H9 (cell line): Measurements from ENCODE around the gene CYTH4. TPM values are rescaled to one million over a fixed set of nuclear protein-coding genes. Genes with fewer than 3 reads are reported as not detected.

Source experiments
- DNase-seq: peaks from one replicate; pipeline ENCODE4 v3.0.0-alpha.2; 2017
- H2AFZ ChIP-seq: one replicate; pipeline ENCODE4 v1.6.1; 2013; ENCODE audit warnings: mild to moderate bottlenecking, low read length, control low read depth, moderate library complexity
- H2AK5ac ChIP-seq: 2 replicates; pipeline ENCODE4 v1.6.1; 2013; ENCODE audit warnings: low read length, control low read depth, mixed read lengths; ENCODE audit not compliant: insufficient read length
- H2BK120ac ChIP-seq: one replicate; pipeline ENCODE4 v1.6.1; 2013; ENCODE audit warnings: low read depth, mild to moderate bottlenecking, low read length, control low read depth, inconsistent platforms; ENCODE audit not compliant: poor library complexity, severe bottlenecking
- H2BK12ac ChIP-seq: 2 replicates; pipeline ENCODE4 v1.6.1; 2013; ENCODE audit warnings: low read length, control low read depth, mixed read lengths, low read depth; ENCODE audit not compliant: insufficient read length
- H2BK15ac ChIP-seq: 2 replicates; pipeline ENCODE4 v1.6.1; 2013; ENCODE audit warnings: low read depth, low read length, control low read depth
- H2BK20ac ChIP-seq: one replicate; pipeline ENCODE4 v1.6.1; 2013; ENCODE audit warnings: low read depth, mild to moderate bottlenecking, low read length, control low read depth, inconsistent platforms; ENCODE audit not compliant: poor library complexity, severe bottlenecking
- H2BK5ac ChIP-seq: 2 replicates; pipeline ENCODE4 v1.6.1; 2013; ENCODE audit warnings: low read length, control low read depth, mixed read lengths; ENCODE audit not compliant: insufficient read length
- H3K14ac ChIP-seq: 2 replicates; pipeline ENCODE4 v1.6.1; 2013; ENCODE audit warnings: low read length, control low read depth; ENCODE audit not compliant: insufficient read depth
- H3K18ac ChIP-seq: 2 replicates; pipeline ENCODE4 v1.6.1; 2013; ENCODE audit warnings: low read depth, mild to moderate bottlenecking, mixed read lengths, low read length, control low read depth; ENCODE audit not compliant: insufficient read length
- H3K23ac ChIP-seq: 2 replicates; pipeline ENCODE4 v1.6.1; 2013; ENCODE audit warnings: low read length, control low read depth, mixed read lengths, low read depth; ENCODE audit not compliant: insufficient read length
- H3K23me2 ChIP-seq: 2 replicates; pipeline ENCODE4 v1.6.1; 2013; ENCODE audit warnings: low read depth, mild to moderate bottlenecking, mixed read lengths, low read length, control low read depth; ENCODE audit not compliant: insufficient read length, poor library complexity, severe bottlenecking
- H3K27ac ChIP-seq: 2 replicates; pipeline ENCODE4 v1.5.1; 2013; ENCODE audit warnings: low read length, control low read depth, mixed read lengths, low read depth; ENCODE audit not compliant: insufficient read length
- H3K27me3 ChIP-seq: 2 replicates; pipeline ENCODE4 v1.6.1; 2013; ENCODE audit warnings: low read length, control low read depth, inconsistent platforms; ENCODE audit not compliant: insufficient read depth
- H3K4ac ChIP-seq: 2 replicates; pipeline ENCODE4 v1.6.1; 2013; ENCODE audit warnings: low read depth, mild to moderate bottlenecking, control low read depth, inconsistent platforms, low read length, moderate library complexity
- H3K4me1 ChIP-seq: 2 replicates; pipeline ENCODE4 v1.6.1; 2013; ENCODE audit warnings: low read length, control low read depth, inconsistent platforms; ENCODE audit not compliant: insufficient read depth
- H3K4me2 ChIP-seq: 2 replicates; pipeline ENCODE4 v1.6.1; 2013; ENCODE audit warnings: low read length, control low read depth, mixed read lengths; ENCODE audit not compliant: insufficient read length, insufficient read depth
- H3K56ac ChIP-seq: 2 replicates; pipeline ENCODE4 v1.6.1; 2013; ENCODE audit warnings: low read depth, mild to moderate bottlenecking, mixed read lengths, low read length, control low read depth; ENCODE audit not compliant: insufficient read length
- H3K79me1 ChIP-seq: 2 replicates; pipeline ENCODE4 v1.6.1; 2013; ENCODE audit warnings: low read depth, mild to moderate bottlenecking, moderate library complexity, low read length, control low read depth, inconsistent platforms; ENCODE audit not compliant: insufficient read depth, poor library complexity, severe bottlenecking
- H3K79me2 ChIP-seq: 2 replicates; pipeline ENCODE4 v1.6.1; 2013; ENCODE audit warnings: low read length, control low read depth, inconsistent platforms; ENCODE audit not compliant: insufficient read depth
- H3K9ac ChIP-seq: 2 replicates; pipeline ENCODE4 v1.6.1; 2013; ENCODE audit warnings: low read length, control low read depth, mixed read lengths; ENCODE audit not compliant: insufficient read length; ENCODE audit errors: extremely low read depth
- H3K9me3 ChIP-seq: one replicate; pipeline ENCODE4 v1.6.1; 2013; ENCODE audit warnings: low read depth, low read length, inconsistent platforms; ENCODE audit not compliant: control insufficient read depth
- H3T11ph ChIP-seq: one replicate; pipeline ENCODE4 v1.6.1; 2013; ENCODE audit warnings: mild to moderate bottlenecking, low read length, control low read depth, inconsistent platforms
- H4K20me1 ChIP-seq: one replicate; pipeline ENCODE4 v1.6.1; 2013; ENCODE audit not compliant: control insufficient read depth, insufficient read length, insufficient read depth
- H4K5ac ChIP-seq: 2 replicates; pipeline ENCODE4 v1.6.1; 2013; ENCODE audit warnings: low read depth, mild to moderate bottlenecking, mixed read lengths, low read length, control low read depth; ENCODE audit not compliant: insufficient read length
- H4K8ac ChIP-seq: replicated peaks from 2 replicates; pipeline ENCODE4 v1.6.1; 2013; ENCODE audit warnings: low read length, control low read depth, mixed read lengths, low read depth; ENCODE audit not compliant: insufficient read length
- H4K91ac ChIP-seq: 2 replicates; pipeline ENCODE4 v1.6.1; 2013; ENCODE audit warnings: low read depth, mild to moderate bottlenecking, moderate library complexity, mixed read lengths, low read length, control low read depth; ENCODE audit not compliant: insufficient read length
- H3K27ac Mint-ChIP-seq, 3 experiments: 2 replicates in 2 of 3; 3 replicates in 1 of 3; pipeline ENCODE4 v1.8.0; 2020 to 2021; ENCODE audit warnings: mixed read lengths in 3 of 3, mild to moderate bottlenecking in 1 of 3, moderate library complexity in 1 of 3
- H3K27me3 Mint-ChIP-seq: 2 replicates; pipeline ENCODE4 v1.8.0; 2021; ENCODE audit warnings: low read depth, mild to moderate bottlenecking, moderate library complexity, mixed read lengths
- H3K36me3 Mint-ChIP-seq, 3 experiments: 2 replicates in 2 of 3; 3 replicates in 1 of 3; pipeline ENCODE4 v1.8.0; 2020 to 2021; ENCODE audit warnings: low read depth in 3 of 3, mixed read lengths in 3 of 3; ENCODE audit not compliant: insufficient read depth in 1 of 3
- H3K4me1 Mint-ChIP-seq, 2 experiments: 2 replicates each; pipeline ENCODE4 v1.8.0; 2020; ENCODE audit warnings: mixed read lengths in 2 of 2
- H3K4me3 Mint-ChIP-seq, 2 experiments: 2 replicates in 1 of 2; 3 replicates in 1 of 2; pipeline ENCODE4 v1.8.0; 2020 to 2021; ENCODE audit warnings: mild to moderate bottlenecking in 2 of 2, mixed read lengths in 2 of 2, moderate library complexity in 1 of 2
- H3K9me3 Mint-ChIP-seq, 2 experiments: 2 replicates in 1 of 2; 3 replicates in 1 of 2; pipeline ENCODE4 v1.8.0; 2020; ENCODE audit warnings: mild to moderate bottlenecking in 2 of 2, mixed read lengths in 2 of 2, moderate library complexity in 1 of 2
- WGBS: extraction: QIAGEN DNeasy Blood & Tissue Kit; methylation state at CpG from one replicate; pipeline ENCODE4 v1.1.7; 2013; ENCODE audit warnings: missing lambda C conversion rate, low lambda C conversion rate, mixed read lengths; ENCODE audit not compliant: insufficient read length; ENCODE audit errors: extremely low coverage; 5-methylcytosine and 5-hydroxymethylcytosine counted together
- total RNA-seq: library from RNA; stranded (reverse); gene quantifications from 2 replicates; pipeline ENCODE4 v1.2.1, GENCODE V29; 2021
- TF ChIP-seq, protein P1 (sequence below): fragments of 200-600 bp; sonication (generic); conservative IDR thresholded peaks from 3 replicates; pipeline ENCODE4 v1.8.0; 2021; ENCODE audit warnings: antibody characterized with exemption, mild to moderate bottlenecking

CYTH4 gene
- total RNA-seq, 1 experiment from 2014 or later, result not detected

- Mint-ChIP-seq H3K36me3 (no peaks in the 10 kb centered on the region), H3K4me1 (peaks cover 18 to 43% of the 10 kb centered on the region in 2 experiments), H3K27ac (peak overlapping the region in 1 of 3 experiments; percentile 67; a peak in 1 of 7 replicates), H3K4me3 (0 out of 5 replicates have a peak overlapping the region, but pooled peaks of 1 of the 2 experiments have one; percentile 16), H3K9me3 (peaks cover 3 to 4% of the 10 kb centered on the region in 2 experiments; a peak in 4 of 5 replicates), H3K27me3 (peaks cover 54% of the 10 kb centered on the region)
- H2AFZ ChIP-seq, result no peak overlapping the region
- no CpG with 5 or more reads among the region's 9 CpGs for WGBS
- H2BK20ac ChIP-seq, result no peak overlapping the region
- H4K5ac ChIP-seq, result no peak overlapping the region
- DNase-seq, result peak; percentile 43
- no peaks in the 10 kb centered on the region for H3K79me2 ChIP-seq
- H3K27me3 ChIP-seq, result no peaks in the 10 kb centered on the region
- H2BK15ac ChIP-seq, result no peak overlapping the region
- H3K23ac ChIP-seq, result no peak overlapping the region
- H3K79me1 ChIP-seq, result no peaks in the 10 kb centered on the region
- no peak overlapping the region for H3K14ac ChIP-seq
- H2BK12ac ChIP-seq, result no peak overlapping the region
- no peak overlapping the region for H3K4ac ChIP-seq
- no peak overlapping the region for H4K91ac ChIP-seq
- H3K23me2 ChIP-seq, result no peaks in the 10 kb centered on the region
- H3K9me3 ChIP-seq, result no peaks in the 10 kb centered on the region
- H4K20me1 ChIP-seq, result peaks cover 3% of the 10 kb centered on the region
- no peak overlapping the region for H2BK120ac ChIP-seq
- H3K4me2 ChIP-seq, result no peak overlapping the region
- no peak overlapping the region for H3T11ph ChIP-seq
- H3K9ac ChIP-seq, result no peak overlapping the region
- no peak overlapping the region for H2AK5ac ChIP-seq
- no peak overlapping the region for H3K27ac ChIP-seq
- H3K18ac ChIP-seq, result no peak overlapping the region
- H3K4me1 ChIP-seq, result 0 out of 2 replicates have a peak, but pooled peaks cover 5% of the 10 kb centered on the region
- no peak overlapping the region for H4K8ac ChIP-seq
- TF ChIP-seq, protein P1, sequence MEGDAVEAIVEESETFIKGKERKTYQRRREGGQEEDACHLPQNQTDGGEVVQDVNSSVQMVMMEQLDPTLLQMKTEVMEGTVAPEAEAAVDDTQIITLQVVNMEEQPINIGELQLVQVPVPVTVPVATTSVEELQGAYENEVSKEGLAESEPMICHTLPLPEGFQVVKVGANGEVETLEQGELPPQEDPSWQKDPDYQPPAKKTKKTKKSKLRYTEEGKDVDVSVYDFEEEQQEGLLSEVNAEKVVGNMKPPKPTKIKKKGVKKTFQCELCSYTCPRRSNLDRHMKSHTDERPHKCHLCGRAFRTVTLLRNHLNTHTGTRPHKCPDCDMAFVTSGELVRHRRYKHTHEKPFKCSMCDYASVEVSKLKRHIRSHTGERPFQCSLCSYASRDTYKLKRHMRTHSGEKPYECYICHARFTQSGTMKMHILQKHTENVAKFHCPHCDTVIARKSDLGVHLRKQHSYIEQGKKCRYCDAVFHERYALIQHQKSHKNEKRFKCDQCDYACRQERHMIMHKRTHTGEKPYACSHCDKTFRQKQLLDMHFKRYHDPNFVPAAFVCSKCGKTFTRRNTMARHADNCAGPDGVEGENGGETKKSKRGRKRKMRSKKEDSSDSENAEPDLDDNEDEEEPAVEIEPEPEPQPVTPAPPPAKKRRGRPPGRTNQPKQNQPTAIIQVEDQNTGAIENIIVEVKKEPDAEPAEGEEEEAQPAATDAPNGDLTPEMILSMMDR, result peak; percentile 34; the same call in 2 of the 3 replicates
- no peak overlapping the region for H2BK5ac ChIP-seq
- no peak overlapping the region for H3K56ac ChIP-seq
Measured at GRCh38 chr22:37258005-37258752, 24.1 kb upstream of the CYTH4 start.
